Lung (tissue), 12 donors: ENCODE data around the gene HACE1. TPM values are rescaled to one million over a fixed set of nuclear protein-coding genes. Genes with fewer than 3 reads are reported as not detected.

Experiments
- ATAC-seq: fragments of 200-7000 bp; cut with Tn5 transposase; one replicate; pipeline ENCODE4 v1.9.1; 2020; ENCODE audit warnings: moderate number of reproducible peaks; ENCODE audit not compliant: insufficient read depth, low FRiP score
- DNase-seq, 3 donors: peaks; one replicate each; pipeline ENCODE4 v3.0.0-alpha.2; 2013 to 2017
- H3K27ac ChIP-seq, 2 donors: one replicate each; pipeline ENCODE4 v1.5.1; 2013; ENCODE audit warnings: mild to moderate bottlenecking in 2 of 2, moderate library complexity in 2 of 2, control low read depth in 1 of 2, inconsistent platforms in 1 of 2, low read depth in 1 of 2, low read length in 1 of 2
- H3K27me3 ChIP-seq, 3 donors: one replicate each; pipeline ENCODE4 v1.5.1; 2013; ENCODE audit warnings: low read length in 2 of 3; ENCODE audit not compliant: control insufficient read depth in 3 of 3, insufficient read depth in 3 of 3
- H3K36me3 ChIP-seq, 4 donors: one replicate each; pipeline ENCODE4 v1.5.1; 2013; ENCODE audit warnings: low read length in 4 of 4, mild to moderate bottlenecking in 1 of 4, moderate library complexity in 1 of 4; ENCODE audit not compliant: control insufficient read depth in 4 of 4, insufficient read depth in 4 of 4
- H3K4me1 ChIP-seq, 5 donors: one replicate each; pipeline ENCODE4 v1.5.1; 2013; ENCODE audit warnings: low read length in 5 of 5, mild to moderate bottlenecking in 2 of 5, moderate library complexity in 1 of 5; ENCODE audit not compliant: control insufficient read depth in 5 of 5, insufficient read depth in 5 of 5
- H3K4me3 ChIP-seq: one replicate; pipeline ENCODE4 v1.5.1; 2013; ENCODE audit warnings: mild to moderate bottlenecking, control low read depth, moderate library complexity
- H3K9ac ChIP-seq, 2 donors: one replicate each; pipeline ENCODE4 v1.5.1; 2013; ENCODE audit warnings: low read length in 2 of 2, control low read depth in 1 of 2; ENCODE audit not compliant: insufficient read depth in 1 of 2
- H3K9me3 ChIP-seq, 4 donors: one replicate each; pipeline ENCODE4 v1.5.1; 2013; ENCODE audit warnings: low read length in 3 of 4, mild to moderate bottlenecking in 1 of 4, moderate library complexity in 1 of 4; ENCODE audit not compliant: control insufficient read depth in 4 of 4, insufficient read depth in 3 of 4
- WGBS, 2 donors: extraction: QIAGEN DNeasy Blood & Tissue Kit; methylation state at CpG; one replicate each; pipeline ENCODE4 v1.1.7; 2013; 5-methylcytosine and 5-hydroxymethylcytosine counted together
- polyA plus RNA-seq, 2 donors: library from polyadenylated mRNA; stranded (reverse); fragments of 200-250 nt; gene quantifications; one replicate each; pipeline ENCODE4 v1.2.1, GENCODE V29; 2013
- total RNA-seq, 2 donors: library from RNA; depleted of rRNA in 1 of 2; stranded (reverse); fragments of >200 nt in 1 of 2; gene quantifications; one replicate each; pipeline ENCODE4 v1.2.1, GENCODE V29; 2014 to 2021
- TF ChIP-seq, protein P1 (sequence below): IDR thresholded peaks from 2 replicates; pipeline ENCODE4 v1.5.1; 2012; ENCODE audit warnings: mild to moderate bottlenecking; ENCODE audit errors: control extremely low read depth, extremely low read depth
- donor health status: control.
- donor health status: control.
- donor health status: Bipolar disorder and iron deficiency.
- donor health status: healthy.
- donor health status: DM: yes; HTN: yes; CAD: no.

The HACE1 gene
- total and polyA plus RNA-seq, 4 donors, result 4.6 to 38.0 (median 9.4) TPM

DNA sequence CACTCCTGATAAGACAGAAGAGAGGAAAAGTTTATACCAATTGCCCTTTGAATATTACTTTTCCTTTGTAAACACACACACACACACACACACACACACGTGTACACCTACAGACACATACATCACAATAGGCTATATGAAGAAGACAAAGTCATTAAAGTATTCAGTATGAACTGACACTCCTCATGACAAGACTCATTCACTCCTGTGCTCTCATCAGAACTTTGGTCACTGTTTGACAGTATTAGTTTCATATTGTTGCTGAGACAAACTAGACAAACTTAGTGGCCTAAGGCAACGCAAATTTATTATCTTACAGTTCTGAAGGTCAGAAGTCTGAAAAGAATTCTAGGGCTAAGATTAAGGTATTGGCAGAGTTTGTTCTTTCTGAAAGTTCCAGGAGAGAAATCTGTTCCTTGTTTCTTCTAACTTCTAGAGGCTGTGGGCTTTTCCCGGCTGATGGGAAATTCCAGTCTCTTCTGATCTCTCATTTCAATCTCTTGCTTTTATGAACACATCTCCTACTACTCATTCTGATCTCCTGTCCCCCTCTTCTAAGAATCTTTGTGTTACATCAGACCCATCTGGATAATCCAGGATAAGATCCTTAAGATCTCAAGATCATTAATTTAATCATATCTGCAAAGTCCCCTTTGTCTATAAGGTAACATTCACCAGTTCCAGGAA, 171.3 kb downstream of the HACE1 start:
- Histone ChIP-seq H3K4me3 (no peak overlapping the region), H3K4me1 (peaks cover 0 to 5% (median 0%) of the 10 kb centered on the region in 5 donors), H3K27ac (no peak overlapping the region), H3K9ac (no peak overlapping the region), H3K9me3 (peaks cover 0 to 2% (median 0%) of the 10 kb centered on the region in 4 donors), H3K27me3 (no peaks in the 10 kb centered on the region), H3K36me3 (no peaks in the 10 kb centered on the region)
- WGBS, 2 donors, result 79 to 81% methylated on average over 3 of the region's 3 CpGs
- DNase-seq, result no peak
- no peak for ATAC-seq
- TF ChIP-seq, protein P1, sequence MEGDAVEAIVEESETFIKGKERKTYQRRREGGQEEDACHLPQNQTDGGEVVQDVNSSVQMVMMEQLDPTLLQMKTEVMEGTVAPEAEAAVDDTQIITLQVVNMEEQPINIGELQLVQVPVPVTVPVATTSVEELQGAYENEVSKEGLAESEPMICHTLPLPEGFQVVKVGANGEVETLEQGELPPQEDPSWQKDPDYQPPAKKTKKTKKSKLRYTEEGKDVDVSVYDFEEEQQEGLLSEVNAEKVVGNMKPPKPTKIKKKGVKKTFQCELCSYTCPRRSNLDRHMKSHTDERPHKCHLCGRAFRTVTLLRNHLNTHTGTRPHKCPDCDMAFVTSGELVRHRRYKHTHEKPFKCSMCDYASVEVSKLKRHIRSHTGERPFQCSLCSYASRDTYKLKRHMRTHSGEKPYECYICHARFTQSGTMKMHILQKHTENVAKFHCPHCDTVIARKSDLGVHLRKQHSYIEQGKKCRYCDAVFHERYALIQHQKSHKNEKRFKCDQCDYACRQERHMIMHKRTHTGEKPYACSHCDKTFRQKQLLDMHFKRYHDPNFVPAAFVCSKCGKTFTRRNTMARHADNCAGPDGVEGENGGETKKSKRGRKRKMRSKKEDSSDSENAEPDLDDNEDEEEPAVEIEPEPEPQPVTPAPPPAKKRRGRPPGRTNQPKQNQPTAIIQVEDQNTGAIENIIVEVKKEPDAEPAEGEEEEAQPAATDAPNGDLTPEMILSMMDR, result no peak

DNA sequence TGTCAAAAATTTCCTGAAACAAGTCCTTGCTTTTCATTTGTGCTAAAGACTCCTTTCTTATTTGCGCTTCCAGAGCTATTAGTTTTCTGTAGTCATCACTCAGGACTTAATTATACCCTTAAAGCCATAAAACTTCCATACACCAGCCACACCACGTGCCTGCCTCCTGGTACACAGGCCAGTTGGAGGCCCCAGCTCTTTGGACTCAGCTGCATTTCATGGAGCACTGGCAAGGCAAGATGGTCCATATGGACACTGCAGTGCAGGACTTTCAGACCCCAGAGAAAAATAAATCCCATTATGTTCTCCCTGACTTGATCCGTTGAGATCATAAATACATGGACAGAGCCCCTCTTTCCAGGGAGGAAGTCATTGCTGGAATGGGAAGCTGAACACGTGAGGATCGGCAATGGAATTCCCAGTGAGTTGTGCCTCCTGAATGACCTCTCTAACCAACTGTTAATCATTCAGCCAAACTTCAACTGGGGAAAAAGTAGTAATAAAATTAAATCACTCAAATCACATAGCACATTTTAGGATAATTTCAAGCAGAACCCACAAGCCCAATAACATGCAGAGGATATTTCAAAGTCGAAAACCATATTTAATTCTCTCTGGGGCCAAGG, 173.1 kb downstream of the HACE1 start:
- H3K9me3 ChIP-seq, result peaks cover 0 to 2% (median 0%) of the 10 kb centered on the region in 4 donors
- DNase-seq, result no peak
- no peak overlapping the region for H3K9ac ChIP-seq
- H3K27me3 ChIP-seq, result no peaks in the 10 kb centered on the region
- ATAC-seq, result no peak
- 91 to 92% methylated on average over 6 of the region's 6 CpGs for WGBS, 2 donors
- TF ChIP-seq, protein P1, result no peak
- no peak overlapping the region for H3K27ac ChIP-seq
- H3K4me1 ChIP-seq, result peaks cover 0 to 5% (median 0%) of the 10 kb centered on the region in 5 donors
- no peak overlapping the region for H3K4me3 ChIP-seq
- H3K36me3 ChIP-seq, result no peaks in the 10 kb centered on the region

DNA sequence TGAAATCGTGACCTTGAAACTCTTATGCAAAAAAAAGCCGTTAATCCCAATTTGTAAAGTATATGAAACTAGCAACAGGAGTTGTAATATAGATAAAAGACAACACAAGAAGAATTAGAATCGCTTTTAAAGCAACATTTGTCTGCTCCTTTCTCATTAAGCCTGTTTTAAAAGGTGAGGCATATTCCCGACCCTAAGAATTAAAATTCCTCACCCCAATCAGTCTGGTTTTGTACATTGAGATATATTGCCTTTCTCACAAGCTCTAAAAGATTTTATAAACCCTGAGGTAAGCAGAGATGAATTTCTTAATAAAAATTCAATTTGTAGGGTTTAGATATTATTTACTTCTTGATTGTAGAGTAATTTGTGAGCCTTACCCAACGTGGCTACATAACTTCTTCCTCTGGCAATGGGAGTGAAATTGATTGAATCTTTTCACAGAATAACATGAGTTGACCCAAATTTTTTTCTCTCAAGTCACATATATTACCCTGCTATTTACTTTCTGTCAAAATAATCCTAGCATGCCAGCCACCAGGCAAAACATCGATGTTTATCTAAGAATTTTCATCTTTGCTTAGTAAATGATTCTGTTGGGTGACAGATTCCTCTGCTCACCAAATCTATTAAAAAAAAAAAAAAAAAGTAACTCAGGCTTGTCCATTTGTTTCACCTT, 173.7 kb downstream of the HACE1 start:
- TF ChIP-seq, protein P1, result no peak
- H3K4me3 ChIP-seq, result no peak overlapping the region
- no peaks in the 10 kb centered on the region for H3K27me3 ChIP-seq
- no peak overlapping the region for H3K9ac ChIP-seq
- H3K9me3 ChIP-seq, result peaks cover 0 to 2% (median 0%) of the 10 kb centered on the region in 4 donors
- DNase-seq, result no peak
- H3K36me3 ChIP-seq, result no peaks in the 10 kb centered on the region
- peaks cover 0 to 5% (median 0%) of the 10 kb centered on the region in 5 donors for H3K4me1 ChIP-seq
- WGBS, 2 donors, result 83 to 84% methylated on average over 6 of the region's 6 CpGs
- ATAC-seq, result no peak
- H3K27ac ChIP-seq, result no peak overlapping the region
